Measurements from ENCODE around the gene C9orf43.
"Not testable (repeated sequence)": the region's sequence is repeated elsewhere in the genome, so short reads cannot be mapped to it uniquely, and the experiment has no call there.

C9orf43 gene

DNA sequence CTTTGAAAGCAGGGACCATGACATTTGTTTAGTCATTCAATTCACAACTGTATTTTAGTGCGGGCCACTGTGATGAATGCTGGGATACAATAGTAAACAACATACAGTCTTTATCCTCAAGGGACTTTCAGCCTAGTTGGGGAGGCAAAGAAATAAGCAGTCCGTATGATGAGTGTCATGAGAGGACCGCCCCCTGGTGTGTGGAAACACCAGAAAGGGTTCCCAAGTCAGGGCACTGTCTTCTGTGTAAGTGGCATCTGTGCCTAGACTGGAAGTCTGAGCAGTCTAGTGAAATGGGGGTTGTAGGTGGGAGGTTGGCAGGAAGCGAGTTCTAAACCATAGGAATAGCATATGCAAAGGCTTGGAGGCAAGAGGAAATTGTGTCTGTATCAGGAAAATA, 6.8 kb downstream of the C9orf43 start:
- DNase-seq (ENCODE audit: low read depth): no peak

DNA sequence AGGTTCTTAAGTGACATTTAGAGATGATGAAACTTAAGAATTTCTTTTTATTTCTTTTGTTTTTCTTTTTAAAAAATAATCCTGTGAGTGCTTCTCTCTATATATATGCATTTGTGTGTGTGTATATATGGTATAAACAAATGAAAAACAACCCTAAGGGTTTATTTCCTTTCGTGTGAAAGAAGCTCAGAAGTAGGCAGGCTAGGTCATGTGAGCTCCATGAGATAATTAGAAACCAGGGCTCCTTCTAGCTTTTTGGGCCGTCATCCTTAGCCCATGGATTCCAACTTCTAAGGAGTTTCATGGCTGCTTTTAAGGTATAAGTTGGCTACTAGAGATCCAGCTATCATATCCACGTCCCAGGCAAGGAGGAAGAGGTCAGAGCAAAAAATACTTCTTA, 11.2 kb downstream of the C9orf43 start:
- DNase-seq (ENCODE audit: low read depth): no peak

DNA sequence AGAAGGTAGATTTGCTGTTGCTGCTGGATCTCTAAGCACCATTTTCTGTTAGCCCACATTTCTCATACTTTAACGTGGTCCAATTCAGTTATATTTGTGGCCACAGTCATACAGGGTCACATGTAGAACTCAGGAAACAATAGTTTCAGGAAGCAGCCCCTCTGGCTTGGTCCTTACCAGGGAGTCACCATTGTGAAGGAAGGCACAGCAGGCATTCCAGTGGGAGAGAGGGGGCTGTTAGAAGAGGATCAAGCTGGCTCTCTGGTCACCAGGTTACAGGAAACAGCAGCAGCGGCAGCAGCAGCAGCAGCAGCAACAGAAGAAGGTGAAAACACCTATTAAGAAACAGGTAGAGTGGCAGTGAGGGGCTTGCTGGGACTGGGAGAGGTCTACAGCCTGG, 14.5 kb downstream of the C9orf43 start:
- no peak for DNase-seq (ENCODE audit: low read depth)

DNA sequence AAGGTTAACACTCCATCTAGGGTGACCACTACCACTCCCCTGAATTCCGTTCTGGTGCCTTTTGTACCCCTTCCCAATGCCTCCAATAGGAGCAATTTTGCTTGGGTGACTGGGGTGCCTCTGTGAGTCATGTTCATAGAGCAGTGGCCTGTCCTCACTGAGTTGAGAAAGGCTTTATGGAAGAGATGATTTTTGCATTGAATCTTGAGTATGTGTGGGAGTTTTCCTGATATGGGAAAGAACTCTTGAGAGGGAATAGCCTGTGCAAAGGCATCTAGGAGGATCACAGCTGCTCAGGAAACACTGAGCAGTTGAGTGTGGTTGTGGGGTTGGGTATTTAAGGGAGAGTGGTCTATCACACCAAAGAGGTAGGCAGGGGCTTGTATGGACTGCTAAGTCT, 16.2 kb downstream of the C9orf43 start:
- DNase-seq (ENCODE audit: low read depth): no peak

DNA sequence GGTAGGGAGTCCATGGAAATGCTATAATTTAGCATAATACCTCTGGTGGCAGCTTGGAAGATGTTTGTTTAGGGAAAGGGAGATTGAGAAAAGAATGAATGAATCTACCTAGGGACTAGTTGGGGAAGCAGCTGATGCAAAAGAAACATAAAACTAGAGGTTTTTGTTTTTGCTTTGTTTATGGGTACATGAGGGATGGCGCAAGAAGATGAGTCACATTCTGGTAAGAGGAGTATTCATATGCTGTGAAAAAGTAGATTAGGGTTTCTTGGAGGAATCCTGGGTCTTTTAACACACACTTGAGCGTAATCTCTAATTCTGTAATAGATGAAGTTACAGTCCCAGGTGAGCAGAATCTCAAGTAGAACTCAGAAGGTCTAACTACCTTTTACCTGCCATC, 17.1 kb downstream of the C9orf43 start:
- no peak for DNase-seq (ENCODE audit: low read depth)

DNA sequence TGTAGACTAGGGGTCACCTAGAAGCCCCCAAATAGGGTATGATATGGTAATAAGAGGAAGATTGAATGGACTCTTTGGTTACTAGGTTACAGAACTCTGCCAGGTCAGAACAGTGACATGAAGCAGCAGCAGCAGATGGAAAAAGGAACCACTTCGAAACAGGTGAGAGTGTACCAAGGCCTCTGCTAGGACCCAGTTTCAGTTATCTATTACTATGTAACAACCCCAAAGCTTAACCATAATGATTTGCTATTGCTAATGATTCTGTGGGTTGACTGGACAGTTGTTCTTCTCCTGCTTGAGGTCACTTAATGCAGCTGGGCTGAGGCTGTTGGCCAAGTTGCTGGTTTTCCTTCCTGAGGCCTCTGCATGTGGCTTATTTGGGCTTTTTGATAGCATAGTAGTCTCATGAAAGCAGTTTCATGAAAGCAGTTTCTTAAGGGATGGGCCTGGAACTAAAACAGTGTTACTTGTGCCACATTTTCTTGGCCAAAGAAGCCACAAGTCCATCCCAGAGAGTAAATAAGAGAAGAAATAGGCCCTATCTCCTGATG, 17.6 kb downstream of the C9orf43 start:
- no peak for DNase-seq (ENCODE audit: low read depth)

DNA sequence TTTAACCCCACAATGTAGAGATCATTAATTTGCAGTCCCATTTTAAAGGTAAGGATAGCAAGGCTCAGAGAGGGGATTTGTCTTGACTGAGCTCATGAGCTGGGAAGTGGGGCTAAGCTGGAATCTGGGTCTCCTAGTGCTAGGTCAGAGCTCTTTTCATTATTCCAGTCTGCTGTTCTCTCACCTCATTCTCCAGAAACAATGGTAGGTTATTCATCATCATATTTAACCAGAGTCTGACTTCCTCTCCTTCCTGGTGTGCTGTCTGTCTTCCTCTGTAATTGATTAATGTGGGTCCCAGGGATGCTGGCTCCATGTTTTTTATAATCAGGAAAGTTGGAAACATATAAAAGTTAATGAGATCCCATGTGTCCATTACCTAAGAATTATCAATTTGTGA, 20.6 kb downstream of the C9orf43 start:
- DNase-seq (ENCODE audit: low read depth): no peak

DNA sequence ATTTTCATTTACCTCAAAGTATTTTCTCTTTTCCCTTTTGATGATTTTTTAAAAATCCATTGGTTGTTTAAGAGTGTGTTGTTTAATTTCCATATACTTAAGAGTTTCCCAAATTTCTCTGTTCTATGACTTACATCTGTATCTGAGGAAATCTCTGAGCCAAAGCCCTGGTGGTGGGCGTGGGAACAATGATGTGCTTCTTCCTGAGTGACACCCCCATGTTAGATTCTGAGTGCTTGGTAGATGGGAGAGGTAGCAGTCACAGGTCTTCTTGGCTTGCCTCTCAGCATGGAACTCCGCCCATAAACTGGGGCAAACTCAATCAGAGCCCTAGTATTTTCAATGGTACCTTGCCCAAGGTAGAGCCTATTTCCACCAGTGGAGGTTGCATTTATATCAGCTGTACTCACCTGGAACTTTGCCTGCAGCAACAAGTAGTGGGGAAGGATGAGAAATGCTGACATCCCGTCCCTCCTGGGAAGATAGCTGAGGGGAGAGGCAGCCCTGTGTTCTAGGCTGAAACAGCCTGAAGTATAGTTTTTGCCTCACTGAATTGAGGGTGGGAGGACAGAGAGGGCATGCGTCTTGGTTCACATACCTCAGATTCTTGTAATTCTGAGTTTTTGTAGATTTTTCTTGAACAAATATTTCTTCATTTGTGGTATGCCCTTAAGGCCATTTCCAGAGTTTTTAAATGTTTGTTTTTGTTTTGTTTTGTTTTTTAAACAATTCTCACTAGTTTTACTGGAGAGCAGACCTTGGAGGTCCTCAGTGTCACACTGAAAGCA, 26.4 kb downstream of the C9orf43 start:
- no peak for DNase-seq (ENCODE audit: low read depth)

DNA sequence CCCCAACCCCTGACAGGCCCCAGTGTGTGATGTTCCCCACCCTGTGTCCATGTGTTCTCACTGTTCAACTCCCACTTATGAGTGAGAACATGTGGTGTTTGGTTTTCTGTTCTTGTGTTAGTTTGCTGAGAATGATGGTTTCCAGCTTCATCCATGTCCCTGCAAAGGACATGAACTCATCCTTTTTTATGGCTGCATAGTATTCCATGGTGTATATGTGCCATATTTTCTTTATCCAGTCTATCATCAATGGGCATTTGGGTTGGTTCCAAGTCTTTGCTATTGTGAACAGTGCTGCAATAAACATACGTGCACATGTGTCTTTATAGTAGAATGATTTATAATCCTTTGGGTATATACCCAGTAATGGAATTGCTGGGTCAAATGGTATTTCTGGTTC, 27.2 kb downstream of the C9orf43 start:
- DNase-seq (ENCODE audit: low read depth): not testable (repeated sequence)

DNA sequence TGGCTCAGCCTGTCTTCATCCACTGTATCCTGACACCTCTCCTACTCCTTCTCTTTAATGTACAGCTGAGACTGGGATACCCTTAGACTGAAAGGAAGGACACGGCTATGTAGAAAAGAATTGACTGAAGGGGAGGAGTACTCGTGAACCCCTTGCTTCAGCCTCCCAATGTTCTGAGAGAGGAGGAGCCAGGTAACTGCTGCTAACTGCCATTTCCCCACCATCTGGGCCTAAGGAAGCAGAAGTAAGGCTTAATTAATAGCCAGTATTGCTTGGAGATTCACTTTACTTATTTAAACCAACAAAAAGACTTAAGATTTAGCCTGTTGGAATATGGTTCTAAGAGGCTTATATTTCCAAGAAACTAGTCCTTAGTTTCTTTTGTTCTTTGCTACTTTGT, 34.2 kb downstream of the C9orf43 start:
- DNase-seq (ENCODE audit: low read depth): no peak

DNA sequence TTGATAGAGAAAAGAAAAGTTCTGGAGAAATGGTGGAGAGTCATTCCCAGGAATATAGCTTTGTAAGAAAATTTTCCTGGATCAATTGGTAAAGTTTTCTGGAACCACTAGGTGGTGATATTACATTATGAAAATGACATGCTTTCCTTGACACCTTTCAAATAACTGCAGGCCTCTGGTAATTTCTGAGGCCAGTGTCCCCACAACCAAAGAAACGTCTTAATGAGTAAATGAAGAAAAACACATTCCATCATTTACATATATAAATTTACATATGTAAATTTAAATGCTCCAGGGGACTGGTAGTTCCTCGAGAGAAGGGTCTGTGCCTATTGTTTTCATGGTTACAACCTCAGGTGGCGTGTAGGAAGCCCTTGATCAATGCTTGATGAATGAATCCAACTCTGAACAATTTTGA, 35.8 kb downstream of the C9orf43 start:
- no peak for DNase-seq (ENCODE audit: low read depth)

DNA sequence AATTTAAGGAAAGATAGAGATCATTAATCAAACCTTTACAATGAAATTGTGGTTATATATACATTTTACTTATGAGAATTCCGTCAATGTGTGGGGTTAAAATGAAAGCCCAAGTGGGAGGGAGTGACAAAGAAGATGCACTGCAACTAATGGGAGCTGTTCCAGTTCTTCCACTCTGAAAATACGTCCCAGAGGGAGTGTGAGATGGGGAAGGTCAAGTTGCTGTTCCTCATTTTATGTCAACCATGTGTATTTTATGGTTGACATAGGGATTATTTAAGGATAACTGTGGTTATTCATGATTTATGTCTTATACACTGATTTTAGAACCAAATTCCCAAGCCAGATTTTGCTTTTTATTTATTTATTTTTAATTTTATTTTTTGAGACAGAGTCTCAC, 38.8 kb downstream of the C9orf43 start:
- no peak for DNase-seq (ENCODE audit: low read depth)

DNA sequence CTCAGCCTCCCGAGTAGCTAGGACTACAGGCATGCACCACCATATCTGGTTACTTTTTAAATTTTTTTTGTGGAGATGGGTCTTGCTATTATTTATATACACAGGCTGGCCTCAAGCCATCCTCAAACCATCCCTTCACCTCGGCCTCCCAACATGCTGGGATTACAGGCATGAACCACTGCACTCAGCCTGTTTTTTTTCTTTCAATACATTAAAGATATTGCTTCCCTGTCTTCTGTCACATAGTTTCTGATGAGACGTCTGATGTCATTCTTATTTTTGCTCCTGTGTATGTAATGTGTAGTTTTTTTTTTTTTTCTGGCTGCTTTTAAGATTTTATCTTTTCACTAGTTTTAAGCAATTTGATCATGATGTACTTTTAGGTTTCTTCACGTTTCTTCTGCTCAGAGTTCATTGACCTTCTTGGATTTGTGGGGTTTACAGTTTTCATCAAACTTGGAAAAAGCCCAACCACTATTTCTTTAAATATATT, 41.6 kb downstream of the C9orf43 start:
- DNase-seq (ENCODE audit: low read depth): no peak

DNA sequence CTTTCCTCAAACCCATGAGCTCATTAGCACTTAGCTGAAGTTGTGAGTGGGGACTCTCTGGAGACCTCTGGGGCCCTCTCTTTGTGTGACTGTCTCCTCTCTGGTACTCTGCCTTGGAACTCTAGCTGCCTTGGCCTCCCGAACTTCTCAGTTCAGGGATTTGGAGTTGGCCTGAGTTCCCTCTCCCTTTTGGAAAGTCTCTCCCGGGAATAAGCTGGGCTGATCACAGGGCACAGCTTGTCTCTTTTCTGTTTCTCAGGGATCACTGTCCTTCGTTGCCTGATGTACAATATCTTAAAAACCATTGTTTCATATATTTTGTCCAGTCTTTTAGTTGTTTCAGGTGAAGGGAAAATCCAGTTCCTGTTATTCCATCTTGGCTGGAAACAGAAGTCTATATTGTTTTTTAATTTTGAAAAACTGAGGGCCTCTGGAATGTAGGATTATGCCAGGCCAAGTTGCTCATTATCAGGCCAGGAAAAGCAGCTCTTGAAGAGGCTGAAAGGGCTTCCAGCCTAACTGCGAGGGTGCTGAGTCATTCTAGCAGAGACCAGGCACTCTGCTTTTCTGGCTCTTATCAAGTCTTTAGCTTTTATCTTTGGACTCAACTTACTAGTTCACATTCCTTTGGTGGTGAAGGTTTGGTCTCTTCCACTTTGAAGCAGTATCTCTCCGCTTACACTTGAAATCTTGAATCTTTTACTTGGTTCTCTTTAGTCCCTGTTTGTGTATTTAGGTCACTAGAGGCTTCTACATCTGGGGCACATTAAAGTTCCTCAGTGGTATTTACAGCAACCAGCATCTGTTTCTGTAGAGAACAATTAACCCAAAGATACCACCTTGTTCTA, 44.6 kb downstream of the C9orf43 start:
- peak; percentile 69 for DNase-seq (ENCODE audit: low read depth)

DNA sequence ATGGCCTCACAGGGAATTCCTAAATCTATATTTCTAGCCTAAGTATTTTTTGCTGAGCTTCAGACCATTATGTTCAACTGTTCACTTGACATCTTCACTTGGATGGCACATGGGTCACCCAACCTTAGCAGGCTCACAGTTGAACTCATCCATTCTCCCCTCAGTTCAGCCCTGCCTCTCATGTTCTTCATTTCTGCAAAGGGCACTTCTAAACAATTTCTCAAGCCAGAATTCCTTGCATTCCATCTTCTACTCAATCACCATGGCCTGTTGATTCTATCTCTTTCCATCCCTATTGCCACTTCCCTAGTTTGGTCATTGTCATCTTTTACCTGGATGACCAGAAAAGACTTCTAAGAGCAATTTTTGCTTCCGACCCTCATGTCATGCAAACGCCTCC, 45.7 kb downstream of the C9orf43 start:
- no peak for DNase-seq (ENCODE audit: low read depth)

DNA sequence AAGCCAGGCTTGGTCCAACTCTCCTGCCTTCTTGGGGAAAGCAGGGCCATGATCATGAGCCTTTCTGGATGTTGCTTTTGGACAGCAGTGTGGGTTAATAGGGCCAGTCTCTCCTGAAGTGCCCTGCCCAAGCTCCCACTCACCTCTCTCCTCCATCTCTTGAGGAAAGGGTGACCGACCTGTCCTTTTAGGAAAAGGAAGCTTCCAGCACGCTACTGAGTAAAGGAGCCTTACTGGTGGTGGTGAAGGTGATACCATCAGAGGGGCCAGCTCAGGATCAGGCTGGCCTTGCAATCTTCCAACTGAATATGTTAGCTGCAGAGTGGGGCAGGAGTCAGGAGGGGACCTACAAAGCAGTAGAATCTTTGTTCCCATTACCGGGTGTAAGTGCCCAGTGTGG, 50.7 kb downstream of the C9orf43 start:
- no peak for DNase-seq (ENCODE audit: low read depth)

DNA sequence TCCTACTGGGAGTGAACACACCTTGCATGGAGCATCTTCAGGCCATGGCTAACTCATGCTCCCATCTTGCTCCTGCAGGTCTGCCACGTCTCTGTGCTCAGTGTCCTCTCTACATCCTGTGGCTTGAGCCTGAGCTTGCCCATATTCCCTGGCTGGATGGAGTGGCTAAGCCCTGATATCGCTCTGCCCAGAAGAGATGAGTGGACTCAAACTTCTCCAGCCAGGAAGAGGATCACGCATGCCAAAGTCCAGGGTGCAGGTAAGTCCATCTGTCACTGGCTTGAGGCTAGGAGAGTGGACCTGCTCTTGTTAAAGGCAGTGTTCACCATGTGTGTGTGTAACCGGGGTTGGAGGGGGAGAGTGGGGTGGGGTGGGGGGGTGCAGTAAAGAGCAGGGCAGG, 51.4 kb downstream of the C9orf43 start:
- DNase-seq (ENCODE audit: low read depth): no peak

DNA sequence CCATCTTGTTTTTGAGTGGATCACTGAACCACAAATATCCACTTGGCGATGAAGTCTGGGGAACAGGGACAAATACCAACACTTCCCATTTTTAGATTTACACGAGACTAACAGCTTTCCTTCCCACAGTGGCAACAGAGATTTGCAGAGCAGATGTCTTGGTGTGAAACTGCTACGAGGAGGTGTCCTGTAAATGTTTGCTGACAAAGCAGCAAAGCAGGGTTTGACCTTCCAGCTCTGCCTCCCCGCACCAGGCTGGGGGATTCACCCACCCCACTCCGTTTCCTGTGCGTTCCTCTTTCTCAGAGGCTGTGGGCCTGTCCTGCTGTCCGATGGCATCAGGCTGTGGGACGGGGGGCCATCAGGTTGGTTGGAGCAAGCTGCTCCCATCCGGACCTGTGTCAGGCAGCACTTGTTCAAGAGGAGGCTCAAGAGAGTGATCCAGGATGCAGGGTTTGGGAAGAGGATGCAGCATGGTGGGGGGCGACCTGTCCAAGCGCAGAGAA, 52.3 kb downstream of the C9orf43 start:
- no peak for DNase-seq (ENCODE audit: low read depth)

DNA sequence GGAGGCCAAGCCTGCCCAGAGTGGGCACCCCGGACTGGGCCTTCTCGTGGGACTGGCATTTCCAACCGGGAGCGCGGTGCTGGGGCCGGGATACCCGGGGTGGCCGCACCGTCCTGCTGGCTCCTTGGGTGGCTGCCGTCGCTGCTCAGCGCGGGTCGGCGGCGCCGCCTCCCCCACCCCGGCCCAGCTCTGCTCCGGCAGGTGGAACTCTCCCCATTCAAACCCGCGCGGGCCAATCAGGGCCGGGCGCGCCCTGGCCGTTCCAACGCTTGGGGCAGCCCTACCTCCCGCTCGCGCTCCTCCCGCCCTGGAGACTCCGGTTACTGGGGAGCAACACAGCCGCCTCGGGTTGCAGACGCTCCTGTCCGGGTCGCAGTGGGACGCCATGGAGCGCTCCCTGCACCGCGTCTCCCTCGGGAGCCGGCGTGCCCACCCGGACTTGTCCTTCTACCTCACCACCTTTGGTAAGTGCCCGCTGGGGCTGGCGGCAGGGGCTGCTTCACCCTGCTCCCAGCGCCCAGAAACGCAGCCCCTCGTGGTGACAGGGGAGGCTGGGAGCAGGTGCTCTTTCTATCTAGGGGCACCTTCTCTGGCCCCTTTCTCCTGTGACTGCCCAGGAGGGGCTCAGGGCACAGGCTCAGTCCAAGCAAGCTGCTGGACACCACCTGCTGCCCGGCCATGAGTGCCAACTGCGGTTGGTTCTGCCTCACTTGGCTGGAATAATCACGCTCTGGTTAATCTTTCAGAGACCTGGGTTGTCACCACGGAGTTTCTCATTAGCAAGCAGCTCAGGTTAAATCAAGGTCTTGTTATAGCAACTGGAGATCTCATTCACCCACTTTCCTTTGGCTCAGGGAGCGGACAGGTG, 53.1 kb downstream of the C9orf43 start, which contains the start of gene RGS3:
Gene RGS3, plus strand, starts transcription at position 310 of the 868 bp plus-strand sequence. Its CDS starts 76 bp downstream, at position 386.
- no peak for DNase-seq (ENCODE audit: low read depth)

DNA sequence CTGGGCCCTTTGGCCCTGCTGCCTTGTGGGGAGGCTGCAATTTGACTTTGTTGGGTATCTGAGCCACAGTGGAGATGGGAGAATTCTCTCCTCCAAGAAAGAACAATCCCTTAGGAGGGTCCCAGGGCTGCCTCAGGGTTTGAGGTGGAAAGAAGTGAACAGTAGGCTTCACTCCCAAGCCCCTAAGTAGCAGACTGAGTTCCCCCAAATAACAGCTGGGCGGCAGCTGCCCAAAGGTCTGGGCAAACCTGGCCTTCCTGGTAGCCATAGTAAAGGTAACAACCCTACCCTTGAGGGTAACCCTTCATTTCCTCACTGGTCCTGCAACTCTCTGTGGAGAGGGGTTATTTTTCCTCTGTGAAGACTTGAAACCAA, 53.7 kb downstream of the C9orf43 start:
- no peak for DNase-seq (ENCODE audit: low read depth)

DNA sequence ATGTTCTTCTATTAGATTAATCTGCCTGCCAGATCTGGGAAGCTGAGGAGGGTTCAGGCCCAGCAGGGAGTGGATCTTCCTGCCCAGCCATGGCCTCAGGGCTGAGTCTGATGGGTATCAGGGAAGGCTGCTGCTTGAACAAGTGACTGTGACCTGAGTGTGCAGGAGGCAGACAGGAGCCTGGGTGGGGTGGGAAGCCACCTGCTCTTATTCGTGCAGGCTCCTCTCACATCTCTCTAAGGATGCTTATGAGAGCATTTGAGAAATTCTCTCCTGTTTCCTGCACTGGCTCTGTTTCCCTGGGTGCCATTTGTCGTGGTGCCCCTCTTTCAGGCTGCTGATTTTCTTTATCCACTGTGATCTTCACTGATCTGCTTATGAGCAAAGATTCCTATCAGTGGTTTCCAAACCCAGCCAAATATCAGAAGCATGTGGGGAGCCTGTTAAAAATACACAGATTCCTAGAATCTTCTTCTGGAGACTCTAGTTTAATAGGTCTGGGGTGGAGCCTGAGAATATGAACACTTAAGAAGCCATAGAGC, 55.1 kb downstream of the C9orf43 start:
- no peak for DNase-seq (ENCODE audit: low read depth)
